Measurements from ENCODE around the gene CD8B.

DNA sequence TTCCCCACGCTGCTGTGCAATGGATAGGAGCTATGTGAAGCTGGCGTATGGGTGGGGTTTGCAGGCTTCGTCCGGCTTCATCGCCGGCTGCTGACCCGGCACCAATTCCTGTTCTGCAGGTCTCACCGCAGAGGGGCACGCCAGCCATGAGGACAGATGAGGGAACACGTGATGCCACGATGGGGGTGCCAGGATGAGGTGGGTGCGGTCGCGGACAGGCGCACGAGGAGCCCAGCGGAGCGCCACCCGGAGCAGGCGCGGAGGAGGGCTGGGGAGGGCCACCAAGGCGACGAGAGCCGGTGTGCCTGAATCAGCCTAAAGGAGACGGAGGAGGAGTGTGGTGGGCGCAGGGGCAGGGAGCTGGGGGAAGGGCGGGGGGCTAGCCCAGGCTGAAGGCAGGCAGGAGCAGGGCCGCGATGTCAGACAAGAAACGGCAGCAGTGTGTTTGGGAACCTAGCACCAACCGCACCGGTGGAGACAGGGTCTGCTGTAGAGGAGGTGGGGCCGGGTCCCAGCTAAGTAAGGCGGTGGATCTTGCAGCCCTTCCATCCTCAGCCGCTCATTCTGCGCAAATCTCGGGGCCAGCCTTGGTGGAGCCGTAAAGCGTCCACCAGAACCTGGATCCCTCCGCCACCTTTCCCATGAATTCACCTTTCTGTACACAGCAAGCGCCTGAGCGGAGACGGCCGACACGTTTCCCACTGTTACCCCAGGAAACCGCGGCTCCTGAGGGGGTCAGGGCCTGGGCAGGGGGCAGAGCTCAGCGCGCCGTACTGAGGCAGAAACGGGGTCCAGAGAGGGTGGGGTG, 54.0 kb downstream of the CD8B start:
- TF ChIP-seq, protein P1, sequence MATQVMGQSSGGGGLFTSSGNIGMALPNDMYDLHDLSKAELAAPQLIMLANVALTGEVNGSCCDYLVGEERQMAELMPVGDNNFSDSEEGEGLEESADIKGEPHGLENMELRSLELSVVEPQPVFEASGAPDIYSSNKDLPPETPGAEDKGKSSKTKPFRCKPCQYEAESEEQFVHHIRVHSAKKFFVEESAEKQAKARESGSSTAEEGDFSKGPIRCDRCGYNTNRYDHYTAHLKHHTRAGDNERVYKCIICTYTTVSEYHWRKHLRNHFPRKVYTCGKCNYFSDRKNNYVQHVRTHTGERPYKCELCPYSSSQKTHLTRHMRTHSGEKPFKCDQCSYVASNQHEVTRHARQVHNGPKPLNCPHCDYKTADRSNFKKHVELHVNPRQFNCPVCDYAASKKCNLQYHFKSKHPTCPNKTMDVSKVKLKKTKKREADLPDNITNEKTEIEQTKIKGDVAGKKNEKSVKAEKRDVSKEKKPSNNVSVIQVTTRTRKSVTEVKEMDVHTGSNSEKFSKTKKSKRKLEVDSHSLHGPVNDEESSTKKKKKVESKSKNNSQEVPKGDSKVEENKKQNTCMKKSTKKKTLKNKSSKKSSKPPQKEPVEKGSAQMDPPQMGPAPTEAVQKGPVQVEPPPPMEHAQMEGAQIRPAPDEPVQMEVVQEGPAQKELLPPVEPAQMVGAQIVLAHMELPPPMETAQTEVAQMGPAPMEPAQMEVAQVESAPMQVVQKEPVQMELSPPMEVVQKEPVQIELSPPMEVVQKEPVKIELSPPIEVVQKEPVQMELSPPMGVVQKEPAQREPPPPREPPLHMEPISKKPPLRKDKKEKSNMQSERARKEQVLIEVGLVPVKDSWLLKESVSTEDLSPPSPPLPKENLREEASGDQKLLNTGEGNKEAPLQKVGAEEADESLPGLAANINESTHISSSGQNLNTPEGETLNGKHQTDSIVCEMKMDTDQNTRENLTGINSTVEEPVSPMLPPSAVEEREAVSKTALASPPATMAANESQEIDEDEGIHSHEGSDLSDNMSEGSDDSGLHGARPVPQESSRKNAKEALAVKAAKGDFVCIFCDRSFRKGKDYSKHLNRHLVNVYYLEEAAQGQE (IDR thresholded peaks at IDR 0.05; ENCODE audit: low read depth) = no peak
- TF ChIP-seq, protein P2, sequence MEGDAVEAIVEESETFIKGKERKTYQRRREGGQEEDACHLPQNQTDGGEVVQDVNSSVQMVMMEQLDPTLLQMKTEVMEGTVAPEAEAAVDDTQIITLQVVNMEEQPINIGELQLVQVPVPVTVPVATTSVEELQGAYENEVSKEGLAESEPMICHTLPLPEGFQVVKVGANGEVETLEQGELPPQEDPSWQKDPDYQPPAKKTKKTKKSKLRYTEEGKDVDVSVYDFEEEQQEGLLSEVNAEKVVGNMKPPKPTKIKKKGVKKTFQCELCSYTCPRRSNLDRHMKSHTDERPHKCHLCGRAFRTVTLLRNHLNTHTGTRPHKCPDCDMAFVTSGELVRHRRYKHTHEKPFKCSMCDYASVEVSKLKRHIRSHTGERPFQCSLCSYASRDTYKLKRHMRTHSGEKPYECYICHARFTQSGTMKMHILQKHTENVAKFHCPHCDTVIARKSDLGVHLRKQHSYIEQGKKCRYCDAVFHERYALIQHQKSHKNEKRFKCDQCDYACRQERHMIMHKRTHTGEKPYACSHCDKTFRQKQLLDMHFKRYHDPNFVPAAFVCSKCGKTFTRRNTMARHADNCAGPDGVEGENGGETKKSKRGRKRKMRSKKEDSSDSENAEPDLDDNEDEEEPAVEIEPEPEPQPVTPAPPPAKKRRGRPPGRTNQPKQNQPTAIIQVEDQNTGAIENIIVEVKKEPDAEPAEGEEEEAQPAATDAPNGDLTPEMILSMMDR (IDR thresholded peaks at IDR 0.05 in 2 of 3, conservative IDR thresholded peaks at IDR 0.05 in 1 of 3; ENCODE audit: borderline replicate concordance in 1 of 3, insufficient read depth in 1 of 3, low read depth in 2 of 3, low read length in 2 of 3) = no peak
- no peak for TF ChIP-seq JUND (IDR thresholded peaks at IDR 0.05)
- TF ChIP-seq POLR2A (IDR thresholded peaks at IDR 0.05; ENCODE audit: borderline replicate concordance, extremely low read depth, insufficient read depth, insufficient read length) = no peak
- TF ChIP-seq RAD21 (IDR thresholded peaks at IDR 0.05; ENCODE audit: low read depth) = no peak; the same call in 1 of the 2 replicates
- no peak; the same call in 1 of the 2 replicates for TF ChIP-seq SIN3A (IDR thresholded peaks at IDR 0.05; ENCODE audit: low read depth)
- TF ChIP-seq POLR2AphosphoS5 (IDR thresholded peaks at IDR 0.05; ENCODE audit: low read depth, low read length) = peak; percentile 22; the same call in 1 of the 2 replicates
- no peak; the same call in none of the 2 replicates for TF ChIP-seq CBX3 (IDR thresholded peaks at IDR 0.05; ENCODE audit: low read depth)
- no peak for TF ChIP-seq TCF7L2 (IDR thresholded peaks at IDR 0.05; ENCODE audit: borderline replicate concordance, extremely low read depth, insufficient read depth, insufficient read length)
